MM.1S (cell line): ENCODE measurements around the gene REEP1.

ENCODE experiments used
- DNase-seq: peaks from one replicate; pipeline ENCODE4 v3.0.0-alpha.2; 2015
- H2AFZ ChIP-seq: fragments of 300-600 bp; sonication (generic); 2 replicates; pipeline ENCODE4 v1.6.0; 2016; ENCODE audit warnings: antibody characterized with exemption, low read length
- H3F3A ChIP-seq: fragments of 300-600 bp; sonication (generic); 2 replicates; pipeline ENCODE4 v1.6.1; 2016; ENCODE audit warnings: mild to moderate bottlenecking, antibody characterized with exemption, low read length, moderate library complexity, mixed read lengths; ENCODE audit not compliant: insufficient read depth
- H3K27ac ChIP-seq: fragments of 300-600 bp; sonication (generic); 2 replicates; pipeline ENCODE4 v1.5.1; 2016; ENCODE audit warnings: mild to moderate bottlenecking, low read length
- H3K27me3 ChIP-seq: fragments of 300-600 bp; sonication (generic); replicated peaks from 2 replicates; pipeline ENCODE4 v1.6.0; 2016; ENCODE audit warnings: low read length; ENCODE audit not compliant: insufficient read depth
- H3K36me3 ChIP-seq: fragments of 300-600 bp; sonication (generic); replicated peaks from 2 replicates; pipeline ENCODE4 v1.6.1; 2016; ENCODE audit warnings: mild to moderate bottlenecking, low read length, mixed read lengths; ENCODE audit not compliant: insufficient read depth
- H3K4me1 ChIP-seq: fragments of 300-600 bp; sonication (generic); 2 replicates; pipeline ENCODE4 v1.6.1; 2016; ENCODE audit warnings: low read length, mixed read lengths
- H3K4me2 ChIP-seq: fragments of 300-600 bp; sonication (generic); 2 replicates; pipeline ENCODE4 v1.6.0; 2016; ENCODE audit warnings: low read depth, low read length
- H3K4me3 ChIP-seq: fragments of 300-600 bp; sonication (generic); 2 replicates; pipeline ENCODE4 v1.5.1; 2016; ENCODE audit warnings: low read length, mixed read lengths
- H3K79me2 ChIP-seq: fragments of 300-600 bp; sonication (generic); 2 replicates; pipeline ENCODE4 v1.6.1; 2016; ENCODE audit warnings: mixed run types, low read length, mixed read lengths
- H3K9ac ChIP-seq: fragments of 300-600 bp; sonication (generic); 2 replicates; pipeline ENCODE4 v1.6.1; 2016; ENCODE audit warnings: low read length, mixed read lengths
- H3K9me2 ChIP-seq: fragments of 300-600 bp; sonication (generic); replicated peaks from 2 replicates; pipeline ENCODE4 v1.6.1; 2016; ENCODE audit warnings: mild to moderate bottlenecking, low read length, mixed read lengths; ENCODE audit not compliant: insufficient read depth
- H3K9me3 ChIP-seq: fragments of 300-600 bp; sonication (generic); replicated peaks from 2 replicates; pipeline ENCODE4 v1.6.1; 2016; ENCODE audit warnings: mild to moderate bottlenecking, low read length, mixed read lengths; ENCODE audit not compliant: insufficient read depth
- H4K20me1 ChIP-seq: fragments of 300-600 bp; sonication (generic); 2 replicates; pipeline ENCODE4 v1.6.1; 2016; ENCODE audit warnings: mild to moderate bottlenecking, low read length, moderate library complexity, mixed read lengths; ENCODE audit not compliant: insufficient read depth
- CTCF ChIP-seq: fragments of 300-600 bp; sonication (generic); IDR thresholded peaks from 2 replicates; pipeline ENCODE4 v1.5.1; 2016; ENCODE audit warnings: antibody characterized with exemption, low read length, mixed read lengths
- EZH2 ChIP-seq: fragments of 300-600 bp; sonication (generic); optimal IDR thresholded peaks from 2 replicates; pipeline ENCODE3; 2017; ENCODE audit warnings: low read depth, mild to moderate bottlenecking, antibody characterized with exemption, low read length, mixed read lengths
- EZH2phosphoT487 ChIP-seq: fragments of 300-600 bp; sonication (generic); IDR thresholded peaks from 2 replicates; pipeline ENCODE4 v1.6.1; 2018; ENCODE audit warnings: antibody characterized with exemption, low read length

REEP1 gene

GRCh38 chr2:86193901-86194567 is 143.4 kb downstream of the REEP1 start:
- H3K27ac ChIP-seq: peak overlapping the region; percentile 99; the same call in 1 of the 2 replicates

DNA sequence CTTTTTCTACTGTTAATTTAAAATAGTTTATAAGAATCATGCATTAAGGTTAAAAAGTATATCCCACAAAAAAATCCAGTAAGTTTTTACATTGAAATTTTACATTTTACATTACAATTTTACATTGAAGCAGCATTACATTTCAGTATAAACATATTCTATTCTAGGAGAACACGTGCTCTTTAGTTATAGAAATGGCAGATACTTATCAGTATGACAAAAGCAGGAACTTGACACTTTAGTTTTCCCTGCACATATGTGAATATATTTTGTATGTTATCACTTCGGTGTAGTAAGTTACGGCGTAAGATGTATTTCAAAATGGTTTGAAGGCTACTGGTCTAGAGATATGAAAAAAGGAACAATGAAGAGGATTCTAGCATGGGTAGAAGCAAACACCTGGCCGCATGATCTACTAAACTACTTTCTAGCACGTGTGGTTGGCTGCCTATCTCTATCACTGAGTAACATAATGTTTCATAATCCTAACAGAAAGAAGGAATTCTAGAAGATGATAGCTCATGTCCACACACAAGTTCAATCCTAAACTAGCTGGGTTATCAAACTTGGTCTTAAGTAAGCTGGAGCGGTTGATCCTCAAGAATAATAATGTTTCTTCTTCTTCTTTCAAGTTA is 147.5 kb downstream of the REEP1 start:
- Histone ChIP-seq H3K9ac (no peak overlapping the region), H3K9me2 (no peaks in the 10 kb centered on the region), H3K36me3 (0 out of 2 replicates have a peak, but pooled peaks cover 2% of the 10 kb centered on the region), H3K27me3 (no peaks in the 10 kb centered on the region), H4K20me1 (peaks cover 32% of the 10 kb centered on the region), H3K27ac (no peak overlapping the region), H3K4me1 (peaks cover 18% of the 10 kb centered on the region), H3F3A (peaks cover 8% of the 10 kb centered on the region; the same call in 1 of the 2 replicates), H3K4me3 (no peak overlapping the region), H3K79me2 (peaks cover 98% of the 10 kb centered on the region), H3K4me2 (no peak overlapping the region), H2AFZ (no peak overlapping the region), H3K9me3 (no peaks in the 10 kb centered on the region)
- TF ChIP-seq EZH2phosphoT487: no peak
- no peak for TF ChIP-seq EZH2
- no peak for TF ChIP-seq CTCF
- DNase-seq: no peak

More at GRCh38 chr2:86193901-86194567, 143.4 kb downstream of the REEP1 start:
- DNase-seq: no peak
- no peaks in the 10 kb centered on the region for H3K9me3 ChIP-seq
- no peaks in the 10 kb centered on the region for H3K27me3 ChIP-seq
- peak overlapping the region; percentile 99 for H3K9ac ChIP-seq
- H3K4me2 ChIP-seq: peak overlapping the region; percentile 91
- H3K4me1 ChIP-seq: peaks cover 18% of the 10 kb centered on the region
- H4K20me1 ChIP-seq: peaks cover 19% of the 10 kb centered on the region; the same call in 1 of the 2 replicates
- peak overlapping the region; percentile 77; the same call in 1 of the 2 replicates for H2AFZ ChIP-seq
- no peaks in the 10 kb centered on the region for H3K9me2 ChIP-seq
- H3K4me3 ChIP-seq: peak overlapping the region; percentile 98
- 0 out of 2 replicates have a peak, but pooled peaks cover 2% of the 10 kb centered on the region for H3K36me3 ChIP-seq
- peaks cover 63% of the 10 kb centered on the region for H3K79me2 ChIP-seq
- TF ChIP-seq EZH2phosphoT487 (no peak), CTCF (no peak), EZH2 (no peak)
- peaks cover 26% of the 10 kb centered on the region for H3F3A ChIP-seq

GRCh38 chr2:86186431-86186830 is 151.0 kb downstream of the REEP1 start:
- Histone ChIP-seq H3K4me2 (no peak overlapping the region), H3K4me3 (no peak overlapping the region), H3K9me3 (no peaks in the 10 kb centered on the region), H4K20me1 (peaks cover 25% of the 10 kb centered on the region), H3K4me1 (no peaks in the 10 kb centered on the region), H3K27me3 (no peaks in the 10 kb centered on the region), H2AFZ (no peak overlapping the region), H3K36me3 (no peaks in the 10 kb centered on the region), H3K9me2 (no peaks in the 10 kb centered on the region), H3K9ac (no peak overlapping the region), H3K79me2 (peaks cover 100% of the 10 kb centered on the region), H3F3A (no peaks in the 10 kb centered on the region), H3K27ac (no peak overlapping the region)
- TF ChIP-seq EZH2phosphoT487 (no peak), EZH2 (no peak), CTCF (no peak)
- DNase-seq: no peak
